Hepatocyte (in vitro differentiated cells): ENCODE data around the gene CCDC28A. TPM values are rescaled to one million over a fixed set of nuclear protein-coding genes. Genes with fewer than 3 reads are reported as not detected.

Experiments used
- DNase-seq: peaks from one replicate; pipeline ENCODE4 v3.0.0-alpha.2; 2016; ENCODE audit warnings: low spot score
- H2AFZ ChIP-seq: fragments of 200-600 bp; sonication (generic); 2 replicates; pipeline ENCODE4 v1.6.0; 2016; ENCODE audit warnings: antibody characterized with exemption, mild to moderate bottlenecking
- H3K27ac ChIP-seq: fragments of 200-600 bp; sonication (generic); 2 replicates; pipeline ENCODE4 v1.5.1; 2016; ENCODE audit warnings: mild to moderate bottlenecking
- H3K27me3 ChIP-seq: fragments of 200-600 bp; sonication (generic); 2 replicates; pipeline ENCODE4 v1.6.1; 2016
- H3K36me3 ChIP-seq: fragments of 200-600 bp; sonication (generic); replicated peaks from 2 replicates; pipeline ENCODE4 v1.5.1; 2016; ENCODE audit warnings: low read depth; ENCODE audit not compliant: insufficient read depth
- H3K4me1 ChIP-seq: fragments of 200-600 bp; sonication (generic); 2 replicates; pipeline ENCODE4 v1.5.1; 2016; ENCODE audit warnings: mild to moderate bottlenecking, moderate library complexity; ENCODE audit not compliant: insufficient read depth
- H3K4me2 ChIP-seq: fragments of 200-600 bp; sonication (generic); 2 replicates; pipeline ENCODE4 v1.6.0; 2016
- H3K4me3 ChIP-seq: fragments of 200-600 bp; sonication (generic); 2 replicates; pipeline ENCODE4 v1.5.1; 2016; ENCODE audit warnings: mild to moderate bottlenecking
- H3K79me2 ChIP-seq: fragments of 200-600 bp; sonication (generic); 2 replicates; pipeline ENCODE4 v1.6.0; 2017; ENCODE audit warnings: mild to moderate bottlenecking
- H3K9me2 ChIP-seq: fragments of 200-600 bp; sonication (generic); replicated peaks from 2 replicates; pipeline ENCODE4 v1.6.0; 2017; ENCODE audit warnings: mild to moderate bottlenecking; ENCODE audit not compliant: insufficient read depth
- H3K9me3 ChIP-seq: fragments of 200-600 bp; sonication (generic); 2 replicates; pipeline ENCODE4 v1.5.1; 2016; ENCODE audit warnings: low read depth, mild to moderate bottlenecking
- H4K20me1 ChIP-seq: fragments of 200-600 bp; sonication (generic); 2 replicates; pipeline ENCODE4 v1.6.0; 2016; ENCODE audit warnings: mild to moderate bottlenecking; ENCODE audit not compliant: insufficient read depth, poor library complexity, severe bottlenecking
- CTCF ChIP-seq: fragments of 200-600 bp; sonication (generic); IDR thresholded peaks from 2 replicates; pipeline ENCODE4 v1.5.1; 2016; ENCODE audit warnings: antibody characterized with exemption, mild to moderate bottlenecking; ENCODE audit not compliant: poor library complexity
- EZH2 ChIP-seq: fragments of 200-600 bp; sonication (generic); IDR thresholded peaks from 2 replicates; pipeline ENCODE4 v1.6.1; 2016; ENCODE audit warnings: antibody characterized with exemption, mild to moderate bottlenecking, borderline replicate concordance
- EZH2phosphoT487 ChIP-seq: fragments of 200-600 bp; sonication (generic); IDR thresholded peaks from one replicate; pipeline ENCODE4 v1.6.1; 2018; ENCODE audit warnings: antibody characterized with exemption, mild to moderate bottlenecking, low read depth, moderate library complexity; ENCODE audit not compliant: unreplicated experiment, severe bottlenecking
- WGBS: methylation state at CpG from one replicate; pipeline ENCODE4 v1.1.6; 2016; ENCODE audit warnings: low lambda C conversion rate; ENCODE audit errors: missing lambda C conversion rate; 5-methylcytosine and 5-hydroxymethylcytosine counted together
- polyA plus RNA-seq: library from polyadenylated mRNA; unstranded; fragments of >200 nt; fragmentation: Nextera tagmentation; extraction: Ambion mirVana; gene quantifications from 2 replicates; pipeline ENCODE4 v1.2.1, GENCODE V29; 2016
- total RNA-seq: library from RNA; depleted of rRNA; stranded (reverse); fragments of >200 nt; gene quantifications from 2 replicates; pipeline ENCODE4 v1.2.3, GENCODE V29; 2014

CCDC28A gene
- total and polyA plus RNA-seq, 2 experiments from 2014 or later = 8.9 to 12.0 TPM

- no peaks in the 10 kb centered on the region for H3K4me1 ChIP-seq
- H3K27ac ChIP-seq = no peak overlapping the region
- no peaks in the 10 kb centered on the region for H3K9me2 ChIP-seq
- H3K9me3 ChIP-seq = no peaks in the 10 kb centered on the region
- H3K79me2 ChIP-seq = no peaks in the 10 kb centered on the region
- H3K27me3 ChIP-seq = no peaks in the 10 kb centered on the region
- H3K4me3 ChIP-seq = no peak overlapping the region
- DNase-seq = no peak
- no peaks in the 10 kb centered on the region for H4K20me1 ChIP-seq
- no peak overlapping the region for H2AFZ ChIP-seq
- TF ChIP-seq EZH2phosphoT487 (no peak), EZH2 (no peak), CTCF (no peak)
- no peaks in the 10 kb centered on the region for H3K36me3 ChIP-seq
- WGBS = 97% methylated on average over 4 of the region's 4 CpGs
- H3K4me2 ChIP-seq = no peak overlapping the region
Measured at GRCh38 chr6:138785079-138785478, 11.5 kb downstream of the CCDC28A start.

DNA sequence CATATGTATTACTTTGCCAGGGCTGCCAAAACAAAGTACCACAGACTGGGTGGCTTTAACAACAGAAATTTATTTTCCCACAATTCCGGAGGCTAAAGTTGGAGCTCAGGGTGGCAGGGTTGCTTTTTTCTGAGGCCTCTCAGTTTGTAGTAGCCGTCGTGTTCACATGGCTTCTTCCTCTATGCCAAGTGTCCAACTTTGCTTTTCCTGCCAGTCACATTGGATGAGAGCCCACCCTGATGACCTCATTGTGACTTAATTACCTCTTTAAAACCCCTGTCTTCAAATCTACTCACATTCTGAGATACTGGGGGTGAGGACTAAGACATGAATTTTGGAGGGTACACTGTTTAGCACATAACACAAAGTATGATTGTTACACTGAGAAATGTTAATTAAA is 12.4 kb downstream of the CCDC28A start:
- TF ChIP-seq CTCF (no peak), EZH2phosphoT487 (no peak), EZH2 (no peak)
- no peaks in the 10 kb centered on the region for H4K20me1 ChIP-seq
- DNase-seq = no peak
- no peak overlapping the region for H3K4me2 ChIP-seq
- no peaks in the 10 kb centered on the region for H3K27me3 ChIP-seq
- no peak overlapping the region for H2AFZ ChIP-seq
- H3K4me3 ChIP-seq = no peak overlapping the region
- H3K4me1 ChIP-seq = no peaks in the 10 kb centered on the region
- no peaks in the 10 kb centered on the region for H3K36me3 ChIP-seq
- no peaks in the 10 kb centered on the region for H3K9me2 ChIP-seq
- H3K79me2 ChIP-seq = no peaks in the 10 kb centered on the region
- no peak overlapping the region for H3K27ac ChIP-seq
- H3K9me3 ChIP-seq = no peaks in the 10 kb centered on the region
- 94% methylated on average over 3 of the region's 3 CpGs for WGBS

- no peak for TF ChIP-seq EZH2
- TF ChIP-seq EZH2phosphoT487 = no peak
- TF ChIP-seq CTCF = no peak
- Histone ChIP-seq H3K79me2 (no peaks in the 10 kb centered on the region), H3K27me3 (no peaks in the 10 kb centered on the region), H3K27ac (no peak overlapping the region), H3K4me2 (no peak overlapping the region), H3K9me3 (no peaks in the 10 kb centered on the region), H2AFZ (no peak overlapping the region), H3K36me3 (no peaks in the 10 kb centered on the region), H4K20me1 (no peaks in the 10 kb centered on the region), H3K9me2 (no peaks in the 10 kb centered on the region), H3K4me1 (no peaks in the 10 kb centered on the region), H3K4me3 (no peak overlapping the region)
- WGBS = 98% methylated on average over 1 of the region's 1 CpG
- DNase-seq = no peak
Measured at GRCh38 chr6:138787138-138787537, 13.6 kb downstream of the CCDC28A start.
